HG03565 (cell line): ENCODE data around the gene CACNG6.
"Not testable (repeated sequence)": the region's sequence is repeated elsewhere in the genome, so short reads cannot be mapped to it uniquely, and the experiment has no call there.

Experiments used
- ATAC-seq: cut with Tn5 transposase; IDR thresholded peaks from one replicate; pipeline ENCODE4 v1.9.1; 2021; ENCODE audit warnings: mild to moderate bottlenecking, moderate library complexity; ENCODE audit not compliant: unreplicated experiment

CACNG6 gene

DNA sequence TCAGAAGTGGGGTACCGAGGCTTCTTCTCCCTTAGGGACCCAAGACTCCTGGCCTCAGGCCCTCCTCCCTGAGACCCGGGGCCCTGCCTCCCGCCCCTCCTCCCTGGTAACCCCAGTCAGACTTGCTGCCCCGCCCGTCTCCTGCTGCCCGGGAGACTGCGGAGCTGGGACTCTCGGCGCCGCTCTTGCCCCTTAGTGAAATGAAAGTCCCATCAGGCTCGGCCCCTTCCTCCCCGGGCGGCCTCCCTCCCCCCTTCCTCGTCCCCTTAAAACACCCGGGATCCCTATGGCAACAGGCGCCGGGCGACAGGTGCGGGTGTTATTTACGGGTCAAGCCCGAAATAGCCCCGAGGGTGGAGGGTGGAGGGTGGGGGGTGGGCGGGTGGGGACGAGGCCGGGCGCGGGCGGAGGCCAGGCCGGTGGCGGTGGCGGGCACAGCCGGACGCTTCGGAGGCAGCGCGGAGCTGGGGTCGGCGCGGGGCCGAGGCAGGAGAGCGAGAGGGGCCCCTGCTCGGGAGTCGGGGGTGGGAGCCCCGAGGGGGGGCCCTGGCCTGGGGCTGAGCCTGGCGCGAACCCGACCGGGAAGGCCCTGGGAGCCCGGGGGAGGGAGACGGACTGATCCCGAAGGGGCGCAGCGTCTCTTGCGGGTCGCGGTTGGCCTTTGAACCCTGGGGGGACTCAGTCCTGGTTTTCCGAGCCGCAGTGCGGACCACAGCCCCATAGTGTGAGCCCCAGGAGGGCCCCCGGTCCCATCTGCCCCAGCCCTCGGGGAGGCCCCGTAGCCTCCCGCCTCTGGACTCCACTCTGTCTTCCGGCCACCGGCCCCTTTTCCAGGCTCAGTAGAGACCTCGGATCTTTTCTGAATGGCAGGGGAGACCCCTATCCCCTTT lies at the start of gene CACNG6:
CACNG6 (plus strand) TSS at position 414 of the 890 bp plus-strand sequence. CDS start 1,241 bp downstream, outside the sequence.
- no peak for ATAC-seq

DNA sequence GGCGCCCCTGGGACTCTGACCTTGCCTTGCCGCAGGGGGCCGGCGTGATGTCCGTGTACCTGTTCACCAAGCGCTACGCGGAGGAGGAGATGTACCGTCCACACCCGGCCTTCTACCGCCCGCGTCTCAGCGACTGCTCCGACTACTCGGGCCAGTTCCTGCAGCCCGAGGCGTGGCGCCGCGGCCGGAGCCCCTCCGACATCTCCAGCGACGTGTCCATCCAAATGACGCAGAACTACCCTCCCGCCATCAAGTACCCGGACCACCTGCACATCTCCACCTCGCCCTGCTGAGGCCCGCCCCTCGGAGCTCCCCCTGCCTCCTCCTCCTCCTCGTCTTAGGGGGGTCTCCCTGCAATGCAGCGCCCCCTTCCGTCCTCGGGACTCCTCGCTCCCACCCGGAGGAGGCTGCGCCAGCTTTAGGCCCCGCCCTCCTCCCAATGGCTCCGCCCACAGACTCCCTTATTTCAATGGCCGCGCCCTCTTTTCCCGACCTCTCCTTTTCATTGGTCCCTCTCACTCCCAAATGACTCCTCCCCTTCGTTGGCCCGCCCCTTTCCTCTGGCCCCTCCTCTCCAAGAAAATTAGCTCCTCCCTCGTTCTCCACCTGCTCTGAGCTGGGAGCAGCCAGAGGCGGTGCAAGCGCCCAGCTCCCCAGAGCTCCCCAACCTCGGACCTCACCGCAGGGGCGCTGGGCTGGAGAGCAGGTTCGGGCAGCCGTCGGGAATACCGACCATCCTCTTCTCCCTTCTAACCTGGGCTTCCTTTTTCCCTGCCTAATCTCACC lies 49.2 kb upstream of the CACNG6 start:
- ATAC-seq: no peak

GRCh38 chr19:53944416-53944815 lies 47.0 kb upstream of the CACNG6 start:
- no peak for ATAC-seq

GRCh38 chr19:53944933-53945332 lies 46.5 kb upstream of the CACNG6 start:
- no peak for ATAC-seq

DNA sequence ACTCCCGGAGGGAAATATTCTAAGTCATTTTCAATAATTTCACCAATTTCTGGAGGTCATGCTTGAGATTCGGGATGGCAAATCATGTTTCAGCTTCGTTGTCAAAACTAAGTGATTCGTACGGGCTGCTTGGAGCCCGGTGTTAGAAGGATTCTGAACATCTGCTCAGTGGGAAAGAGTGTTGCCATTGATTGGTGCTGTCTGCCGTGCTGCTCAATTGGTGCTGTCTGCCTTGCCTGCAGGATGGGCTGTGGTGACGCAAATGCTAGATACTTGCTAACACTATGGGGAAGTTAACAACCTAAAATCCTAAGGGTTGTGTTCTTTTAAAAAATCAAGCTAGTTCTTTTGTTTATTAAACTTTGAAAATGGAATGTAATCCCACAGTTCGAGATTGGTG lies 46.0 kb upstream of the CACNG6 start:
- no peak for ATAC-seq

DNA sequence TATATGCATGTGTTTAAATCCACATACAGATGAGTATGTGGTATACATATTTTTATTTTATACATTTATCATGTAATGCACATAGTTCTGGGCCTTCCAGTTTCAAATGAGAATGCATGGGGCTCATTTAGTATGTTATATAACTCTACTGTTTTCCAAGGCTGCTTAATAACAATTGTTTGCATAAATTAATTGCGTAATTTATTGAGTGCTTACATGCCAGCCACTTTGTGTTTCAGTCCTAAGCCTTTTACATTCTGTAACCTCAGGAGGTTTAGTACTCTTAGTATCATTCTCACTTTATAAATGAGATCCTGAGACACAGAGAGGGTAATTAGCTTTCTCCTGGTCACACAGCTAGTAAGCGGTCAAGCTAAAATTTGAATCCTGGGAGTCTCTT lies 45.4 kb upstream of the CACNG6 start:
- ATAC-seq: no peak

- ATAC-seq: no peak
Observed at GRCh38 chr19:53947624-53948023, 43.8 kb upstream of the CACNG6 start.

DNA sequence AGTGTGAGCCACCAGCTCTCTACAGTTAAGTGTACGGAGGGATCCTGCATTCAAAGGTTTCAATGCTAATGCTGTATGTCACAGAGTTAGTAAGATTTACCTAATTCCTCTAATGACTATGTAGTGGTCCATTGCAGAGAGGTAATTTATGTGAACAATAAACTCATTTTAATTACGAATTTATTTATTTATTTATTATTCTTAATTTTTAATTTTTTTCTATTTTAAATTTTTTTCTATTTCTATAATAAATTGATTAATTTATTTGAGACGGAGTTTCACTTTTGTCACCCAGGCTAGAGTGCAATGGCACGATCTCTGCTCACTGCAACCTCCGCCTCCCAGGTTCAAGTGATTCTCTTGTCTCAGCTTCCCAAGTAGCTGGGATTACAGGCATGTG lies 42.8 kb upstream of the CACNG6 start:
- not testable (repeated sequence) for ATAC-seq

GRCh38 chr19:53951436-53951835 lies 40.0 kb upstream of the CACNG6 start:
- no peak for ATAC-seq

DNA sequence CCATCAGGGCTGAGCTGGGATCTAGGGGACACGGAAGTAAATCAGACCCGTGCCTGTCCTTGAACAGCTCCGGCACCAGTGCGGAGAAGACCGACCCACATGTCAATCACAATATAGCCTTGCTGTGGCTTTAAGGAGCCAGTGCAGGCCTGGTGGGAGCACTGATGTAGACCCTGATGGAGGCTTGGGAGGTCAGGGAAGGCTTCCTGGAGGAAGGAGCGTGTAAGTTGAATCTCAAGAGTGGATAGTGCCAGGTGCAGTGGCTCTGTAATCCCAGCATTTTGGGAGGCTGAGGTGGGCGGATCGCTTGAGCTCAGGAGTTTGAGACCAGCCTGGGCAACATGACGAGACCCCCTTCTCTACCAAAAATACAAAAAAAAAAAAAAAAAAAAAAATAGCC lies 39.5 kb upstream of the CACNG6 start:
- ATAC-seq: no peak

- no peak for ATAC-seq
Observed at GRCh38 chr19:53953383-53953782, 38.1 kb upstream of the CACNG6 start.

- ATAC-seq: no peak
Observed at GRCh38 chr19:53957448-53958167, 33.8 kb upstream of the CACNG6 start.

GRCh38 chr19:53958168-53958571 lies 33.3 kb upstream of the CACNG6 start:
- no peak for ATAC-seq

DNA sequence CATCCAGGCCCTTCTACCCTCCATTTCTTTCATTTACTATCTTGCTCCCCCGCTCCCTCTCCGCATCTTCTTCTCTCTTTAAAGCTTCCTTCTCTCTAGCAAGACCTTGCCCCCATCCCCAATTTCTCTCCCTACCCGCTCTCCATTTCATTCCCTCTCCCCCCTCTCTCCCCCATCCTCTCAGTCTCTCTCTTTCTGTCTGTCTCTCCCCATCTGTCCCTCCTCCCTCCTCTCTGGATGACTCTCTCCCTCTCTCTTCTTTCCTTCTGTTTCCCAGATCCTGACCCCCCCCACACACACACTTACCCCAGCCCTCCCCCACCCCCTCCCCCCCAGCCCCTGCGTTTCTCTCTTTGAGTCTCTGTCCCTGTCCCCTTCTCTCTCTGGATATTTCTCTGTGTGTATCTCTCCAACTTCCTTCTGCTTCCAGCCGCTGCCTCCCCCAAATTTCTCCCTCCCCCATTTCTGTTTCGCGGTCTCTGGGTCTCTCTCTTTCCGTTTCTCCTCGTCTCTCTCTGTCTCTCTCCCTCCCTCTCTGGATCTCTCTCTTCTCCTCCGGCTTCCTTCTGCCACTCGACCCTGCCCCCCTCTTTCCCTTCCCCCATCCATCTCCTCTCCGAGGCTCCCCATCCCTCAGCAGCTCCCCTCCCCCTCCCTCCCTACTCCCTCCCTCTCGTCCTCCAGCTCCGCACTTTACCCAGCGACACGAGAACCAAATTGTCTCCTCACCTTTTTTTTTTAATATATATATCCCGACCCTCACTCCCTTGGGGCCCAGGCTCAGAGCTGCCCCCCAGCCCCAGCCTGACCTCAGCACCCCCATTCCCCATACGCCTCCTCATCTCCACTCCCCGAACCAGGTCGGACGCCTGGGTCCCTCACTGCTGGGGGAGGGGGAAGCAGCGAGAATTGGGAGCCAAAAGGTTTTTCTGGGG lies 32.3 kb upstream of the CACNG6 start:
- ATAC-seq: no peak

DNA sequence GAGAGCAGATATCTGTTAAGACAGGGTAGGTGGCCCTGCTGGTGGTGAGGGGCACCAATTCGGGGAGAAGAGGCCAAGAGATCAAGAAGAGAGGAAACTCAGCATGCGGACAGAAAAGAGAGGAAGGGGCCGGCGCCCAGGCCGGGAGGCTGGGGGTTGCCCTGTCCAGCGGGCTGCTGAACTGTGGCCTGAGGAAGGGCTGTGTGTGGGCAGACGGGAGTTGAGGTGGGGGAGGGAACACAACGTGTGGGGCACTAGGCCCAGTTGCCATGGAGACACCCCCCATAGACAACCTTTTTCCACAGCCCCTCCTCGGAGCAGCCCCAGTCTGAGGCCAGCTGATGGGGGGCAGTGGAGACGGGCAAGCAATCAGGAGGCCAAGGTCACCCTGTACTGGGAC lies 31.2 kb upstream of the CACNG6 start:
- ATAC-seq: no peak

DNA sequence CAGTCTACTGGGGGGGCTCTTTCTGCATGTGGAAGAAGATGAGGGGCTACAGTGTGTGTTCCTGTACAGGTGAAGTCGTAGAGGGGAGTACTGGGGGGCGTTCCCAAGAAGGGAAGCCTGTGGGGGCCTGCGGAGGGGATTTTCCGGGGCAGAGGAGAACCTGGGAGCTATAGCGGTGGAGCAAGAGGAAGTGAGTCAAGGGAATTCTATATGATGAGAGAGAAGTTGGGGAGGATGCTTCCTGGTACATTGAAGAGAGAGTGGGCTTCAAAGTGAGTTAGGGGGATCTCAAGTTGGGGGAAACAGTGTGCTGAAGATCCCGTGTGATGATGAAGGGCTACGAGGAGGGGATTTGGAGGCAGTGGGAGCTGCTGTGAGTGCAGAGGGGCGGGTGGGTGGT lies 30.6 kb upstream of the CACNG6 start:
- no peak for ATAC-seq

DNA sequence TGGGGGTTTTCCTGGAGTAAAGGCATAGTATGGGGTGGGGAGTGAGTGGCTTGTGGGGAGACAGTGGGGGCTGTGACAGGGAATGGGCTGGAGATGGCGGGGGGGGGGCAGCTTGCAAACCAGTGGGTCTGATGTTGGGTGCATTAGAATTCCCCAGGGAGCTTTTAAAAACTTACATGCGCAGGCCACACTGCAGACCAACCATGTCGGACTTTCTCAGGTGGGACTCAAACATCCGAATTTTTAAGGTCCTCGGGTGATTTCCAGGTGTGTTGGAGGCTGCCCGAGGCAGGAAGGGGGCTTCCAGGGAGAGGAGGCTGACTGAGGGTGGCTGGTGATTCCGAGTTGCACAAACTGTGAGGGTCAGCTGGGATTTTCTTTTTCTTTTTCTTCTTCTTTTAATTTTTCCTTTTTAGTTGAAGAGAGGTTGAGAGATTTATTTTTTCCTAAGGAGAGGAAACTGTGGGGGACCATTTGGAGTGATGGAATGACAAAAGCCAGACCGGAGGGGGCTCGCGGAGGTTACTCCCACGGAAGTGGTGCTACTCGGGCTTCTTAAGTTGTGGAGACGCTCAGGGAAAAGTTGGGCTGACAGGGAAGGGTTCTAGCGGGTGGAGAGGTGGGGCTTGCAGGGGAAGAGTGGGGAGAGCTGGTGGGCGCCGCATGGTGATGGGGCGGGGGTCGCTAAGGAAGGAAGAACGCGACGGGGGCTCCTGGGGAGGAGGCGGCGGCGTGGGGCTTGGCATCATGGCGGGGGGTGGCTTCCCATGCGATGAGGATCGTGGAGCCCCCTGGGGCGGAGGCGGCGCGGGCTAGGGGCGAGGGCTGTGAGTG lies 29.7 kb upstream of the CACNG6 start:
- ATAC-seq: no peak

- ATAC-seq: no peak
Observed at GRCh38 chr19:53962887-53963431, 28.5 kb upstream of the CACNG6 start, which contains the start of gene CACNG8. Gene CACNG8, plus strand, starts transcription at chr19:53962937.

GRCh38 chr19:53965091-53965490 lies 26.3 kb upstream of the CACNG6 start:
- no peak for ATAC-seq
